K562 (cell line): ENCODE results near the gene SMC6. TPM values are rescaled to one million over a fixed set of nuclear protein-coding genes. Genes with fewer than 3 reads are reported as not detected.

ENCODE experiments used
- ATAC-seq: fragments of 200-7000 bp; cut with Tn5 transposase; 3 replicates; pipeline ENCODE4 v1.9.1; 2020; ENCODE audit warnings: moderate library complexity
- BruUV-seq: library from RNA; stranded (reverse); fragments of 400-500 nt; replicated peaks from 2 replicates; lab custom pipeline; 2021; lab: Mats Ljungman, UMichigan
- CTCF ChIA-PET: fragments of 300-600 bp; formaldehyde crosslinking; extraction: SDS; loops from one replicate; lab custom pipeline; 2021; ENCODE audit warnings: low intra/inter-chr PET ratio; lab: Yijun Ruan, JAX
- POLR2A ChIA-PET: fragments of 300-600, 350-650 bp; sonication (Branson Sonifier 250); formaldehyde crosslinking; extraction: SDS; loops from one replicate; lab custom pipeline; 2021; ENCODE audit warnings: antibody characterized with exemption, inconsistent platforms; lab: Yijun Ruan, JAX
- DNase-seq, 4 experiments: peaks; one replicate each; pipeline versions ENCODE4 v3.0.0 to v3.0.0-alpha.2; 2011 to 2018; ENCODE audit warnings: low spot score in 3 of 4, mixed read lengths in 3 of 4; ENCODE audit errors: extremely low read depth in 1 of 4
- FAIRE-seq: peaks from 2 replicates; lab custom pipeline; 2011; peaks lifted over from hg19 to GRCh38; lab: Jason Lieb, UNC
- H2AFZ ChIP-seq: 2 replicates; pipeline ENCODE4 v1.6.0; 2011; ENCODE audit warnings: low read depth, low read length, control low read depth, inconsistent platforms
- H3K27ac ChIP-seq: fragments of 200-600 bp; 3 replicates; pipeline ENCODE4 v1.8.0; 2011; ENCODE audit warnings: low read depth, mild to moderate bottlenecking, control low read depth, inconsistent platforms, low read length, moderate library complexity, mixed read lengths; ENCODE audit errors: extremely low read depth
- H3K27me3 ChIP-seq, 2 experiments: fragments of 300-600 bp in 1 of 2; 2 replicates in 1 of 2; 3 replicates in 1 of 2; pipeline versions ENCODE4 v1.6.0 to v1.8.0; 2011; ENCODE audit warnings: inconsistent platforms in 2 of 2, low read length in 2 of 2, mild to moderate bottlenecking in 1 of 2, mixed read lengths in 1 of 2, moderate library complexity in 1 of 2; ENCODE audit not compliant: control insufficient read depth in 2 of 2, insufficient read depth in 2 of 2
- H3K36me3 ChIP-seq: fragments of 300-600 bp; 3 replicates; pipeline ENCODE4 v1.8.0; 2011; ENCODE audit warnings: mild to moderate bottlenecking, low read length, inconsistent platforms; ENCODE audit not compliant: control insufficient read depth, insufficient read depth
- H3K4me1 ChIP-seq, 2 experiments: fragments of 200-600 bp in 1 of 2; replicated peaks in 1 of 2; 2 replicates in 1 of 2; 3 replicates in 1 of 2; pipeline versions ENCODE4 v1.5.1 to v1.8.0; 2011; ENCODE audit warnings: inconsistent platforms in 2 of 2, low read length in 2 of 2, mild to moderate bottlenecking in 1 of 2, mixed read lengths in 1 of 2, moderate library complexity in 1 of 2; ENCODE audit not compliant: control insufficient read depth in 2 of 2, insufficient read depth in 2 of 2
- H3K4me2 ChIP-seq: 2 replicates; pipeline ENCODE4 v1.6.1; 2011; ENCODE audit warnings: low read length, control low read depth, inconsistent platforms, mixed read lengths; ENCODE audit not compliant: insufficient read depth
- H3K4me3 ChIP-seq: fragments of 200-600 bp; sonication (generic), shearing (Covaris generic); 2 replicates; pipeline ENCODE4 v1.5.1; 2016; ENCODE audit warnings: control low read depth, inconsistent platforms
- H3K79me2 ChIP-seq: fragments of 200-600 bp; 3 replicates; pipeline ENCODE4 v1.8.0; 2011; ENCODE audit warnings: low read length, inconsistent platforms; ENCODE audit not compliant: control insufficient read depth, insufficient read depth
- H3K9ac ChIP-seq, 2 experiments: 2 replicates each; pipeline versions ENCODE4 v1.6.0 to v1.6.1; 2011; ENCODE audit warnings: low read depth in 2 of 2, low read length in 2 of 2, control low read depth in 1 of 2, inconsistent platforms in 1 of 2, mild to moderate bottlenecking in 1 of 2, mixed read lengths in 1 of 2; ENCODE audit not compliant: insufficient read depth in 1 of 2
- H3K9me1 ChIP-seq: one replicate; pipeline ENCODE4 v1.6.0; 2011; ENCODE audit warnings: inconsistent platforms, mild to moderate bottlenecking, low read length, moderate library complexity; ENCODE audit not compliant: control insufficient read depth, insufficient read depth
- H3K9me3 ChIP-seq: replicated peaks from 2 replicates; pipeline ENCODE4 v1.5.1; 2011; ENCODE audit warnings: low read depth, low read length, inconsistent platforms; ENCODE audit not compliant: control insufficient read depth, insufficient read depth
- H4K20me1 ChIP-seq: replicated peaks from 2 replicates; pipeline ENCODE4 v1.6.1; 2011; ENCODE audit warnings: low read length, inconsistent platforms, mixed read lengths; ENCODE audit not compliant: control insufficient read depth, insufficient read depth
- RBBP5 ChIP-seq: fragments of 200-600 bp; sonication (generic); IDR thresholded peaks from 2 replicates; pipeline ENCODE4 v1.6.1; 2012; ENCODE audit warnings: borderline replicate concordance, mild to moderate bottlenecking, low read length, control low read depth, inconsistent platforms; ENCODE audit not compliant: insufficient read depth, poor library complexity, severe bottlenecking
- SIN3B ChIP-seq: fragments of 450-650 bp; IDR thresholded peaks from 2 replicates; pipeline ENCODE4 v1.6.1; 2017; ENCODE audit warnings: low read depth, mild to moderate bottlenecking, moderate library complexity
- TEAD1 ChIP-seq, 2 experiments: fragments of 450-650 bp in 1 of 2; sonication (generic) in 1 of 2; formaldehyde crosslinking; IDR thresholded peaks; 2 replicates each; pipeline versions ENCODE4 v1.4.0 to v1.8.0; 2020 to 2022; ENCODE audit warnings: mild to moderate bottlenecking in 2 of 2, missing genetic modification reagents in 1 of 2
- THRAP3 ChIP-seq: fragments of 450-650 bp; IDR thresholded peaks from 2 replicates; pipeline ENCODE4 v1.6.1; 2016; ENCODE audit warnings: mild to moderate bottlenecking, inconsistent platforms, borderline replicate concordance
- ZNF121 ChIP-seq: sonication (generic); formaldehyde crosslinking; conservative IDR thresholded peaks from 2 replicates; pipeline ENCODE4 v1.8.0; 2022; ENCODE audit warnings: missing genetic modification reagents
- ZNF316 ChIP-seq: fragments of 450-650 bp; IDR thresholded peaks from 2 replicates; pipeline ENCODE4 v1.6.1; 2016
- WGBS: fragments of 100-300 bp; shearing (Covaris generic); methylation state at CpG from one replicate; pipeline ENCODE4 v1.1.6; 2016; ENCODE audit warnings: low coverage, mixed read lengths; ENCODE audit not compliant: insufficient coverage; ENCODE audit errors: missing lambda C conversion rate; 5-methylcytosine and 5-hydroxymethylcytosine counted together
- in situ Hi-C: fragments of 300-500 bp; cut with MboI; formaldehyde crosslinking; loops from 4 replicates; pipeline ENCODE4 v1.15.0; 2018; ENCODE audit warnings: inconsistent platforms, mixed read lengths
- intact Hi-C: fragments of 100-400 bp; cut with micrococcal nuclease; formaldehyde crosslinking; loops from 2 replicates; pipeline ENCODE4 v1.14.2; 2022
- polyA plus RNA-seq, 8 experiments: library from polyadenylated mRNA; depleted of rRNA in 4 of 8; stranded (reverse) in 5 of 8; unstranded in 3 of 8; fragments of >200 nt; fragmentation: Nextera tagmentation in 2 of 8; fragmentation: Illumina TruSeq in 1 of 8; extraction: Ambion mirVana in 2 of 8; extraction: Trizol in 1 of 8; gene quantifications; 2 replicates each; pipeline versions ENCODE4 v1.2.1 to v1.2.3, GENCODE V29; 2011 to 2014; ENCODE audit warnings: inconsistent platforms in 1 of 8, missing spikeins in 1 of 8
- total RNA-seq, 7 experiments: library from RNA; depleted of rRNA in 6 of 7; stranded (reverse); fragments of >200 nt in 6 of 7; fragmentation: Illumina TruSeq in 2 of 7; extraction: Trizol in 2 of 7; gene quantifications; 2 replicates each; pipeline versions ENCODE4 v1.2.1 to v1.2.3, GENCODE V29; 2011 to 2021; ENCODE audit warnings: low replicate concordance in 1 of 7

Gene SMC6
- total and polyA plus RNA-seq, 9 of the 15 experiments (the other 6 are each of a cell fraction or from before 2014, with no cell fraction given), result 14.2 to 75.9 (median 47.7) TPM

- no peak for TF ChIP-seq RBBP5
Observed at GRCh38 chr2:17664534-17664933, 89.1 kb downstream of the SMC6 start (continued).

GRCh38 chr2:17662723-17663122 lies 90.9 kb downstream of the SMC6 start:
- H3K79me2 ChIP-seq, result no peaks in the 10 kb centered on the region
- H2AFZ ChIP-seq, result no peak overlapping the region
- in situ Hi-C loops (no loop called here), intact Hi-C loops (no loop called here)
- CTCF ChIA-PET, result no interaction called here
- H3K9me1 ChIP-seq, result no peaks in the 10 kb centered on the region
- ATAC-seq, result no peak
- H3K27ac ChIP-seq, result no peak overlapping the region
- no peaks in the 10 kb centered on the region for H3K4me1 ChIP-seq
- 93% methylated on average over 1 of the region's 1 CpG for WGBS
- no peak overlapping the region for H3K4me3 ChIP-seq
- DNase-seq, result no peak
- TF ChIP-seq TEAD1 (CRISPR knock-in tag; IDR thresholded peaks at IDR 0.05), result no peak
- no peak for TF ChIP-seq THRAP3
- no peak for TF ChIP-seq ZNF121 (CRISPR knock-in tag)
- TF ChIP-seq ZNF316, result peak; percentile 46; the same call in 1 of the 2 replicates
- TF ChIP-seq SIN3B, result no peak
- TF ChIP-seq, all 486 proteins: peak for 1
- Histone ChIP-seq H3K27me3 (no peaks in the 10 kb centered on the region), H3K9ac (no peak overlapping the region), H4K20me1 (no peaks in the 10 kb centered on the region), H3K4me2 (no peak overlapping the region), H3K36me3 (peaks cover 57% of the 10 kb centered on the region), H3K9me3 (no peaks in the 10 kb centered on the region)
- FAIRE-seq, result no peak
- POLR2A ChIA-PET, result interaction anchor here (0.8 to 1.4 kb wide), 2 partner anchors 12 to 14 kb away, joined by 3 read pairs; no protein-coding TSS in a partner anchor
- no TSS peak for BruUV-seq
